ENCODE measurements around the gene RAP1GDS1. TPM values are rescaled to one million over a fixed set of nuclear protein-coding genes. Genes with fewer than 3 reads are reported as not detected.

Gene RAP1GDS1
- total RNA-seq, 2 experiments from 2014 or later: 22.3 to 25.2 TPM

DNA sequence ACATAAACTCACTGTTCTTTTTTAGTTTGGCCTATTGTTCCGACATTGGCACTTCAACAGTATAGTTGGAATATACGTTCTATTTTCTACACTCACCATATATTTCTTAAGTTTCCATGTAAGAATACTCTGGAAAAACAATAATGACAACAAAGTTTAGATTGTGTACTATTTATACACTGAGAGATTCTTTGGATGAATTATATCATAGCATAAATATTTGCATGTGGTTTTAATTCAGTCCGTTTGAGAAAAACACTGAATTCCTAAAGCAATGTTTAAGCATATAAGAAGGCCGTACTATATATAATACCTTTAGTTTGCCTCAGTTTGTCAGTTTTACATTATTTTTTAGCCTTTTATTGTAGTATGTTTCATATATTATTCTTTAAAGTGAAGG lies 82.4 kb downstream of the RAP1GDS1 start:
- ATAC-seq (ENCODE audit: poor library complexity): no peak
- Histone ChIP-seq H3K9me3 (ENCODE audit: control insufficient read depth in 1 of 2, insufficient read depth in 1 of 2, low read length in 2 of 2) (no peaks in the 10 kb centered on the region), H3K27me3 (ENCODE audit: control insufficient read depth in 1 of 2, insufficient read depth in 2 of 2, low read length in 2 of 2) (no peaks in the 10 kb centered on the region), H3K4me1 (ENCODE audit: insufficient read depth, low read length) (no peaks in the 10 kb centered on the region), H3K4me3 (ENCODE audit: low read length) (no peak overlapping the region), H3K36me3 (ENCODE audit: insufficient read depth, low read length) (peaks cover 17% of the 10 kb centered on the region), H3K27ac (ENCODE audit: low read depth in 1 of 2, low read length in 2 of 2) (no peak overlapping the region)
- H3K27me3 Mint-ChIP-seq: no peaks in the 10 kb centered on the region
- intact Hi-C loops (cut with DNase I, micrococcal nuclease): no loop called here
- H3K27ac Mint-ChIP-seq: no peak overlapping the region
- TF ChIP-seq, protein P1, sequence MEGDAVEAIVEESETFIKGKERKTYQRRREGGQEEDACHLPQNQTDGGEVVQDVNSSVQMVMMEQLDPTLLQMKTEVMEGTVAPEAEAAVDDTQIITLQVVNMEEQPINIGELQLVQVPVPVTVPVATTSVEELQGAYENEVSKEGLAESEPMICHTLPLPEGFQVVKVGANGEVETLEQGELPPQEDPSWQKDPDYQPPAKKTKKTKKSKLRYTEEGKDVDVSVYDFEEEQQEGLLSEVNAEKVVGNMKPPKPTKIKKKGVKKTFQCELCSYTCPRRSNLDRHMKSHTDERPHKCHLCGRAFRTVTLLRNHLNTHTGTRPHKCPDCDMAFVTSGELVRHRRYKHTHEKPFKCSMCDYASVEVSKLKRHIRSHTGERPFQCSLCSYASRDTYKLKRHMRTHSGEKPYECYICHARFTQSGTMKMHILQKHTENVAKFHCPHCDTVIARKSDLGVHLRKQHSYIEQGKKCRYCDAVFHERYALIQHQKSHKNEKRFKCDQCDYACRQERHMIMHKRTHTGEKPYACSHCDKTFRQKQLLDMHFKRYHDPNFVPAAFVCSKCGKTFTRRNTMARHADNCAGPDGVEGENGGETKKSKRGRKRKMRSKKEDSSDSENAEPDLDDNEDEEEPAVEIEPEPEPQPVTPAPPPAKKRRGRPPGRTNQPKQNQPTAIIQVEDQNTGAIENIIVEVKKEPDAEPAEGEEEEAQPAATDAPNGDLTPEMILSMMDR (IDR thresholded peaks at IDR 0.05): no peak
- H3K36me3 Mint-ChIP-seq (ENCODE audit: low read depth): peaks cover 88% of the 10 kb centered on the region
- no peaks in the 10 kb centered on the region for H3K4me1 Mint-ChIP-seq (ENCODE audit: low read depth)
- no peak overlapping the region for H3K4me3 Mint-ChIP-seq
- DNase-seq: no peak
- CTCF ChIA-PET: interaction anchor here (0.6 kb wide), 1 partner anchor 60 kb away, joined by 3 read pairs; no protein-coding TSS in a partner anchor
- peaks cover 3% of the 10 kb centered on the region for H3K9me3 Mint-ChIP-seq
- POLR2A ChIA-PET: no interaction called here

DNA sequence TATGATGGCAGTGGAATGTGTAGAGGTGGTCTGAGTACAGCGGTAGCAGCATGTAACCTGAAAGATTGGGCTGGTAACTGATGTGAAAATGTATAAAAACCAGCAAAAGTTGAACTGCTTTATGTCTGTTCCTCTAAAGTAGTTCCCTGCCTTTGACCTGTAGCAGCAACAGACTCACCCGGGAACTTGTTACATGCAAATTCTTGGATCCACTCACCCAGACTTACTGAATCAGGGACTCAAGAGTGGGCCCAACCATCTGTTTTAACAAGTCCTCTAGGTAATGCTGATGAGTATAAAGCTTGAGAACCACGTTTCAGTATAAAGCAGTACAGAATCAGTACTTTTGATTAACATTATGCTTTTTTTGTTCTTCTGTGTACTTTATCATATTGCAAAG lies 84.7 kb downstream of the RAP1GDS1 start:
- Mint-ChIP-seq H3K4me3 (no peak overlapping the region), H3K4me1 (ENCODE audit: low read depth) (peaks cover 2% of the 10 kb centered on the region), H3K36me3 (ENCODE audit: low read depth) (peaks cover 89% of the 10 kb centered on the region), H3K9me3 (peaks cover 3% of the 10 kb centered on the region), H3K27me3 (no peaks in the 10 kb centered on the region), H3K27ac (no peak overlapping the region)
- H3K27me3 ChIP-seq (ENCODE audit: control insufficient read depth in 1 of 2, insufficient read depth in 2 of 2, low read length in 2 of 2): no peaks in the 10 kb centered on the region
- ChIA-PET POLR2A (no interaction called here), CTCF (no interaction called here)
- H3K4me1 ChIP-seq (ENCODE audit: insufficient read depth, low read length): no peaks in the 10 kb centered on the region
- peaks cover 17% of the 10 kb centered on the region for H3K36me3 ChIP-seq (ENCODE audit: insufficient read depth, low read length)
- H3K9me3 ChIP-seq (ENCODE audit: control insufficient read depth in 1 of 2, insufficient read depth in 1 of 2, low read length in 2 of 2): no peaks in the 10 kb centered on the region
- TF ChIP-seq, protein P1 (IDR thresholded peaks at IDR 0.05): no peak
- no peak overlapping the region for H3K4me3 ChIP-seq (ENCODE audit: low read length)
- H3K27ac ChIP-seq (ENCODE audit: low read depth in 1 of 2, low read length in 2 of 2): no peak overlapping the region
- intact Hi-C loops (cut with DNase I, micrococcal nuclease): no loop called here
- DNase-seq: no peak
- ATAC-seq (ENCODE audit: poor library complexity): no peak

DNA sequence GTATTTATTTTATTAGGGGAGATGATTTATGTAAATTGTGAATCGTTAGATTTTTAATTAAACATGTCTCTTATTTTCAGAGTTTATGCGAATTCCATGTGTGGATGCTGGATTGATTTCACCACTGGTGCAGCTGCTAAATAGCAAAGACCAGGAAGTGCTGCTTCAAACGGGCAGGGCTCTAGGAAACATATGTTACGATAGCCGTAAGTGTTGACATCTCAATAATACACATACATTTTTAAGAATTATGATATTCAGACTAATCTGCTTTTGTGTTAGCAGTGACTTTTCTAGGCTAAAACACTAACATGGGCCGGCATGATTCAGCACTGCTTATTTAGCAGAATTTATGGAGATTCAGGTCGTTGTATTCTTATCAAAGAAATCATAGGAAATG lies 91.2 kb downstream of the RAP1GDS1 start:
- Histone ChIP-seq H3K27ac (ENCODE audit: low read depth in 1 of 2, low read length in 2 of 2) (no peak overlapping the region), H3K4me1 (ENCODE audit: insufficient read depth, low read length) (no peaks in the 10 kb centered on the region), H3K9me3 (ENCODE audit: control insufficient read depth in 1 of 2, insufficient read depth in 1 of 2, low read length in 2 of 2) (no peaks in the 10 kb centered on the region), H3K27me3 (ENCODE audit: control insufficient read depth in 1 of 2, insufficient read depth in 2 of 2, low read length in 2 of 2) (no peaks in the 10 kb centered on the region), H3K36me3 (ENCODE audit: insufficient read depth, low read length) (peaks cover 14% of the 10 kb centered on the region), H3K4me3 (ENCODE audit: low read length) (no peak overlapping the region)
- ATAC-seq (ENCODE audit: poor library complexity) (no peak), DNase-seq (no peak)
- ChIA-PET CTCF (no interaction called here), POLR2A (no interaction called here)
- Mint-ChIP-seq H3K4me1 (ENCODE audit: low read depth) (peaks cover 21% of the 10 kb centered on the region), H3K36me3 (ENCODE audit: low read depth) (peaks cover 76% of the 10 kb centered on the region), H3K9me3 (peaks cover 3% of the 10 kb centered on the region), H3K27me3 (no peaks in the 10 kb centered on the region), H3K27ac (no peak overlapping the region), H3K4me3 (no peak overlapping the region)
- TF ChIP-seq, protein P1 (IDR thresholded peaks at IDR 0.05): no peak
- intact Hi-C loops (cut with DNase I, micrococcal nuclease): loop anchor here in 1 of 2 experiments (10.0 kb wide), 1 partner anchor 88 kb away; the partner anchor contains the start of gene RAP1GDS1

Data from CD4-positive, alpha-beta T cell (primary cell).